ENCODE results near the gene FOXP1. TPM values are rescaled to one million over a fixed set of nuclear protein-coding genes. Genes with fewer than 3 reads are reported as not detected.

Gene FOXP1
- polyA plus RNA-seq, 1 donor from 2014 or later, result 5.6 TPM

DNA sequence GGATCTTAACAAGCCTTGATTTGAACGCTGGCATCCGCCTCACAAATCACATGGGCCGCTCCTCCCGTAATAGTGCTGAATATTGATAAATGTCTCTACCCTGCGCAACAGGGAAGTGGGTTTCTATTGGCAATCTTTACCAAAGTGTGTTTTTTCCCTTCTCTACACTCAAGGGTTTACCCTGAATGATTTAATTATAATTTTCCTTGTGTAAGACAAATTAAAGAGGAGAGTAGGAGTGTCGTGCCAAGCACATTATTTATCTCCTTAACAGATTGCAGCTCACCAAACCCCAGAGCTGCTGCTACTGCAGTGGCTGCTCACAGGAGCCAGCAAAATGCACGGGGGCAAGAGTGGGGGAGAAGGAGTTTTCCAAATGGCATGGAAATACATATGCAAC is 545.8 kb downstream of the FOXP1 start:
- Histone ChIP-seq H3K36me3 (ENCODE audit: insufficient read depth, low read length) (no peaks in the 10 kb centered on the region), H4K20me1 (ENCODE audit: insufficient read depth) (no peaks in the 10 kb centered on the region), H3K9ac (ENCODE audit: low read length) (no peak overlapping the region), H3F3A (ENCODE audit: insufficient read depth, low read length, poor library complexity, severe bottlenecking) (no peaks in the 10 kb centered on the region), H3K27ac (ENCODE audit: low read length) (no peak overlapping the region), H3K4me3 (ENCODE audit: low read length) (no peak overlapping the region), H3K9me2 (ENCODE audit: insufficient read depth, low read length) (no peaks in the 10 kb centered on the region), H3K27me3 (ENCODE audit: insufficient read depth, low read depth, low read length) (no peaks in the 10 kb centered on the region), H3K79me2 (replicated peaks; ENCODE audit: insufficient read depth, low read length) (no peaks in the 10 kb centered on the region), H3K9me3 (ENCODE audit: low read length) (no peaks in the 10 kb centered on the region), H3K4me2 (ENCODE audit: low read length) (no peak overlapping the region), H2AFZ (ENCODE audit: low read depth, low read length) (no peak overlapping the region)
- TF ChIP-seq RAD21 (conservative IDR thresholded peaks at IDR 0.05) (no peak), POLR2AphosphoS5 (IDR thresholded peaks at IDR 0.05) (no peak), TAF1 (IDR thresholded peaks at IDR 0.05; ENCODE audit: low read depth) (no peak), SMC3 (conservative IDR thresholded peaks at IDR 0.05; ENCODE audit: poor library complexity) (no peak), EZH2 (IDR thresholded peaks at IDR 0.05; ENCODE audit: borderline replicate concordance, insufficient read depth, low read length, poor library complexity, severe bottlenecking) (no peak), MXI1 (conservative IDR thresholded peaks at IDR 0.05; ENCODE audit: poor library complexity, severe bottlenecking) (no peak), EP300 (conservative IDR thresholded peaks at IDR 0.05; ENCODE audit: poor library complexity, severe bottlenecking) (no peak)
- TF ChIP-seq, protein P1, sequence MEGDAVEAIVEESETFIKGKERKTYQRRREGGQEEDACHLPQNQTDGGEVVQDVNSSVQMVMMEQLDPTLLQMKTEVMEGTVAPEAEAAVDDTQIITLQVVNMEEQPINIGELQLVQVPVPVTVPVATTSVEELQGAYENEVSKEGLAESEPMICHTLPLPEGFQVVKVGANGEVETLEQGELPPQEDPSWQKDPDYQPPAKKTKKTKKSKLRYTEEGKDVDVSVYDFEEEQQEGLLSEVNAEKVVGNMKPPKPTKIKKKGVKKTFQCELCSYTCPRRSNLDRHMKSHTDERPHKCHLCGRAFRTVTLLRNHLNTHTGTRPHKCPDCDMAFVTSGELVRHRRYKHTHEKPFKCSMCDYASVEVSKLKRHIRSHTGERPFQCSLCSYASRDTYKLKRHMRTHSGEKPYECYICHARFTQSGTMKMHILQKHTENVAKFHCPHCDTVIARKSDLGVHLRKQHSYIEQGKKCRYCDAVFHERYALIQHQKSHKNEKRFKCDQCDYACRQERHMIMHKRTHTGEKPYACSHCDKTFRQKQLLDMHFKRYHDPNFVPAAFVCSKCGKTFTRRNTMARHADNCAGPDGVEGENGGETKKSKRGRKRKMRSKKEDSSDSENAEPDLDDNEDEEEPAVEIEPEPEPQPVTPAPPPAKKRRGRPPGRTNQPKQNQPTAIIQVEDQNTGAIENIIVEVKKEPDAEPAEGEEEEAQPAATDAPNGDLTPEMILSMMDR (IDR thresholded peaks at IDR 0.05; ENCODE audit: poor library complexity, severe bottlenecking), result no peak
- TF ChIP-seq, protein P2, sequence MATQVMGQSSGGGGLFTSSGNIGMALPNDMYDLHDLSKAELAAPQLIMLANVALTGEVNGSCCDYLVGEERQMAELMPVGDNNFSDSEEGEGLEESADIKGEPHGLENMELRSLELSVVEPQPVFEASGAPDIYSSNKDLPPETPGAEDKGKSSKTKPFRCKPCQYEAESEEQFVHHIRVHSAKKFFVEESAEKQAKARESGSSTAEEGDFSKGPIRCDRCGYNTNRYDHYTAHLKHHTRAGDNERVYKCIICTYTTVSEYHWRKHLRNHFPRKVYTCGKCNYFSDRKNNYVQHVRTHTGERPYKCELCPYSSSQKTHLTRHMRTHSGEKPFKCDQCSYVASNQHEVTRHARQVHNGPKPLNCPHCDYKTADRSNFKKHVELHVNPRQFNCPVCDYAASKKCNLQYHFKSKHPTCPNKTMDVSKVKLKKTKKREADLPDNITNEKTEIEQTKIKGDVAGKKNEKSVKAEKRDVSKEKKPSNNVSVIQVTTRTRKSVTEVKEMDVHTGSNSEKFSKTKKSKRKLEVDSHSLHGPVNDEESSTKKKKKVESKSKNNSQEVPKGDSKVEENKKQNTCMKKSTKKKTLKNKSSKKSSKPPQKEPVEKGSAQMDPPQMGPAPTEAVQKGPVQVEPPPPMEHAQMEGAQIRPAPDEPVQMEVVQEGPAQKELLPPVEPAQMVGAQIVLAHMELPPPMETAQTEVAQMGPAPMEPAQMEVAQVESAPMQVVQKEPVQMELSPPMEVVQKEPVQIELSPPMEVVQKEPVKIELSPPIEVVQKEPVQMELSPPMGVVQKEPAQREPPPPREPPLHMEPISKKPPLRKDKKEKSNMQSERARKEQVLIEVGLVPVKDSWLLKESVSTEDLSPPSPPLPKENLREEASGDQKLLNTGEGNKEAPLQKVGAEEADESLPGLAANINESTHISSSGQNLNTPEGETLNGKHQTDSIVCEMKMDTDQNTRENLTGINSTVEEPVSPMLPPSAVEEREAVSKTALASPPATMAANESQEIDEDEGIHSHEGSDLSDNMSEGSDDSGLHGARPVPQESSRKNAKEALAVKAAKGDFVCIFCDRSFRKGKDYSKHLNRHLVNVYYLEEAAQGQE (IDR thresholded peaks at IDR 0.05; ENCODE audit: borderline replicate concordance), result no peak

DNA sequence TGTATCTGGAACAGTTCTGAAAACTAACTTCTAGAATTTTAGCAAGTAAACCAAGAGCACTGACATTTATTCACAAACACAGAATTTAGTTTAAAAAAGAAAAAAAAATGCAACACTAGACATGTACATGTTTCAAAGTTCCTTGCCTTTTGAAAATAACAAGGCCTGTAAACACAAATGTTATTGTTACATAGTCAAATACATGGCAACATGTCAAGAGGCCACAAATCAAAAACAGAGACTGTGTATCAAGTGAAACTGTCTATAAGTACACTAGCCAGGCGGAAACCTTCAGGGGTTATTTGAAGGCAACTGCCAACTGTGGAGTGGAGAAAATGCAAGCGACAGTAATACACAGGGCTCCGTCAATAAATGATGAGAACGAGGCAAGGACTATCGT is 547.6 kb downstream of the FOXP1 start:
- Histone ChIP-seq H3K4me3 (ENCODE audit: low read length) (no peak overlapping the region), H3K79me2 (replicated peaks; ENCODE audit: insufficient read depth, low read length) (no peaks in the 10 kb centered on the region)

More for the DNA sequence above, 547.6 kb downstream of the FOXP1 start:
- Histone ChIP-seq H3K9me2 (ENCODE audit: insufficient read depth, low read length) (no peaks in the 10 kb centered on the region), H3K36me3 (ENCODE audit: insufficient read depth, low read length) (no peaks in the 10 kb centered on the region), H3K9ac (ENCODE audit: low read length) (no peak overlapping the region), H3K27me3 (ENCODE audit: insufficient read depth, low read depth, low read length) (no peaks in the 10 kb centered on the region), H3K27ac (ENCODE audit: low read length) (no peak overlapping the region), H4K20me1 (ENCODE audit: insufficient read depth) (no peaks in the 10 kb centered on the region), H3F3A (ENCODE audit: insufficient read depth, low read length, poor library complexity, severe bottlenecking) (no peaks in the 10 kb centered on the region), H2AFZ (ENCODE audit: low read depth, low read length) (no peak overlapping the region), H3K9me3 (ENCODE audit: low read length) (no peaks in the 10 kb centered on the region), H3K4me2 (ENCODE audit: low read length) (no peak overlapping the region)
- no peak for TF ChIP-seq POLR2AphosphoS5 (IDR thresholded peaks at IDR 0.05)
- no peak for TF ChIP-seq MXI1 (conservative IDR thresholded peaks at IDR 0.05; ENCODE audit: poor library complexity, severe bottlenecking)
- no peak for TF ChIP-seq EP300 (conservative IDR thresholded peaks at IDR 0.05; ENCODE audit: poor library complexity, severe bottlenecking)
- TF ChIP-seq EZH2 (IDR thresholded peaks at IDR 0.05; ENCODE audit: borderline replicate concordance, insufficient read depth, low read length, poor library complexity, severe bottlenecking), result no peak
- TF ChIP-seq, protein P1 (IDR thresholded peaks at IDR 0.05; ENCODE audit: poor library complexity, severe bottlenecking), result no peak
- TF ChIP-seq TAF1 (IDR thresholded peaks at IDR 0.05; ENCODE audit: low read depth), result no peak
- TF ChIP-seq RAD21 (conservative IDR thresholded peaks at IDR 0.05), result no peak
- TF ChIP-seq, protein P2 (IDR thresholded peaks at IDR 0.05; ENCODE audit: borderline replicate concordance), result no peak
